H1 (cell line): Measurements from ENCODE around the gene KLHDC4. TPM values are rescaled to one million over a fixed set of nuclear protein-coding genes. Genes with fewer than 3 reads are reported as not detected.

Experiments used
- CTCF ChIA-PET: fragments of 300-600 bp; sonication (Branson Sonifier 250); formaldehyde crosslinking; loops from one replicate; lab custom pipeline; 2021; ENCODE audit not compliant: partially characterized antibody; lab: Charles Lee
- POLR2A ChIA-PET: fragments of 300-600 bp; sonication (Branson Sonifier 250); formaldehyde crosslinking; loops from one replicate; lab custom pipeline; 2021; ENCODE audit warnings: inconsistent platforms; ENCODE audit not compliant: partially characterized antibody; lab: Charles Lee
- DNase-seq, 2 experiments: peaks; one replicate each; pipeline versions ENCODE4 v3.0.0 to v3.0.0-alpha.2; 2010 to 2022; ENCODE audit warnings: low spot score in 2 of 2, low read depth in 1 of 2, mixed read lengths in 1 of 2
- FAIRE-seq: peaks from 2 replicates; lab custom pipeline; 2011; peaks lifted over from hg19 to GRCh38; lab: Jason Lieb, UNC
- H2AFZ ChIP-seq: 2 replicates; pipeline ENCODE4 v1.8.1; 2012; ENCODE audit warnings: low read length, inconsistent platforms
- H2AK5ac ChIP-seq: 2 replicates; pipeline ENCODE4 v1.6.1; 2013; ENCODE audit warnings: low read depth, low read length
- H2BK120ac ChIP-seq: replicated peaks from 2 replicates; pipeline ENCODE3; 2013; ENCODE audit warnings: low read depth, low read length, inconsistent platforms
- H2BK12ac ChIP-seq: 2 replicates; pipeline ENCODE4 v1.6.1; 2013; ENCODE audit warnings: low read depth, low read length
- H2BK15ac ChIP-seq: 2 replicates; pipeline ENCODE4 v1.6.1; 2013; ENCODE audit warnings: low read length
- H2BK20ac ChIP-seq: 2 replicates; pipeline ENCODE4 v1.6.1; 2013; ENCODE audit warnings: low read length
- H2BK5ac ChIP-seq: 2 replicates; pipeline ENCODE4 v1.6.1; 2013; ENCODE audit warnings: low read depth, low read length
- H3K14ac ChIP-seq: 2 replicates; pipeline ENCODE4 v1.6.1; 2013; ENCODE audit warnings: inconsistent platforms; ENCODE audit not compliant: insufficient read length
- H3K18ac ChIP-seq: 2 replicates; pipeline ENCODE4 v1.6.1; 2013; ENCODE audit warnings: low read length; ENCODE audit errors: extremely low read depth
- H3K23ac ChIP-seq: 2 replicates; pipeline ENCODE4 v1.6.1; 2013; ENCODE audit warnings: inconsistent platforms; ENCODE audit not compliant: insufficient read length
- H3K23me2 ChIP-seq: 2 replicates; pipeline ENCODE4 v1.6.1; 2013; ENCODE audit warnings: low read depth, low read length
- H3K27ac ChIP-seq: 2 replicates; pipeline ENCODE4 v1.6.1; 2011; ENCODE audit warnings: low read depth, low read length, inconsistent platforms
- H3K27me3 ChIP-seq, 4 experiments: replicated peaks in 1 of 4; 1 replicate in 1 of 4; 2 replicates in 3 of 4; pipeline versions ENCODE4 v1.6.1 to v1.8.1; 2011 to 2013; ENCODE audit warnings: low read length in 3 of 4, mild to moderate bottlenecking in 3 of 4, inconsistent platforms in 2 of 4, mixed read lengths in 2 of 4, moderate library complexity in 1 of 4; ENCODE audit not compliant: control insufficient read depth in 3 of 4, insufficient read depth in 3 of 4; ENCODE audit errors: extremely low read depth in 1 of 4
- H3K36me3 ChIP-seq, 4 experiments: 2 replicates each; pipeline versions ENCODE4 v1.6.1 to v1.8.1; 2011 to 2013; ENCODE audit warnings: mild to moderate bottlenecking in 4 of 4, low read length in 3 of 4, moderate library complexity in 2 of 4, control low read depth in 1 of 4, inconsistent platforms in 1 of 4; ENCODE audit not compliant: insufficient read depth in 4 of 4, control insufficient read depth in 2 of 4
- H3K4ac ChIP-seq: replicated peaks from 2 replicates; pipeline ENCODE3; 2013; ENCODE audit warnings: low read length, low read depth, mixed read lengths, inconsistent platforms; ENCODE audit not compliant: insufficient read length
- H3K4me1 ChIP-seq, 4 experiments: replicated peaks in 1 of 4; 1 replicate in 1 of 4; 2 replicates in 3 of 4; pipeline versions ENCODE4 v1.6.1 to v1.8.1; 2011 to 2013; ENCODE audit warnings: low read length in 3 of 4, inconsistent platforms in 2 of 4, mixed read lengths in 1 of 4; ENCODE audit not compliant: insufficient read depth in 4 of 4, control insufficient read depth in 3 of 4
- H3K4me2 ChIP-seq, 2 experiments: 2 replicates each; pipeline versions ENCODE4 v1.6.1 to v1.8.1; 2011 to 2013; ENCODE audit warnings: low read depth in 2 of 2, low read length in 2 of 2, control low read depth in 1 of 2, inconsistent platforms in 1 of 2, mild to moderate bottlenecking in 1 of 2; ENCODE audit not compliant: insufficient read depth in 1 of 2
- H3K4me3 ChIP-seq, 4 experiments: fragments of 200-600, 300-600 bp in 1 of 4; sonication (generic), shearing (Covaris generic), sonication (Bioruptor Twin) in 1 of 4; 2 replicates each; pipeline versions ENCODE4 v1.5.1 to v1.8.1; 2011 to 2016; ENCODE audit warnings: low read length in 4 of 4, low read depth in 3 of 4, control low read depth in 2 of 4, inconsistent platforms in 2 of 4, mild to moderate bottlenecking in 2 of 4, mixed read lengths in 1 of 4, moderate library complexity in 1 of 4; ENCODE audit not compliant: insufficient read depth in 2 of 4; ENCODE audit errors: extremely low read depth in 1 of 4
- H3K56ac ChIP-seq: replicated peaks from 2 replicates; pipeline ENCODE3; 2013; ENCODE audit warnings: low read depth, mild to moderate bottlenecking, mixed read lengths, low read length, inconsistent platforms; ENCODE audit not compliant: insufficient read length
- H3K79me1 ChIP-seq: 2 replicates; pipeline ENCODE4 v1.6.1; 2013; ENCODE audit warnings: low read depth, low read length, control low read depth
- H3K79me2 ChIP-seq, 2 experiments: 2 replicates each; pipeline versions ENCODE4 v1.6.1 to v1.8.1; 2012 to 2013; ENCODE audit warnings: low read length in 2 of 2, mild to moderate bottlenecking in 2 of 2, inconsistent platforms in 1 of 2; ENCODE audit not compliant: insufficient read depth in 2 of 2, control insufficient read depth in 1 of 2
- H3K9ac ChIP-seq, 4 experiments: replicated peaks in 1 of 4; 1 replicate in 1 of 4; 2 replicates in 3 of 4; pipeline versions ENCODE4 v1.6.1 to v1.8.1; 2011 to 2013; ENCODE audit warnings: low read depth in 3 of 4, low read length in 3 of 4, control low read depth in 2 of 4, mild to moderate bottlenecking in 2 of 4, moderate library complexity in 2 of 4, inconsistent platforms in 1 of 4; ENCODE audit errors: extremely low read depth in 1 of 4
- H3K9me3 ChIP-seq, 2 experiments: 2 replicates each; pipeline versions ENCODE4 v1.6.1 to v1.8.1; 2012 to 2013; ENCODE audit warnings: mild to moderate bottlenecking in 2 of 2, moderate library complexity in 2 of 2, control low read depth in 1 of 2, inconsistent platforms in 1 of 2, low read depth in 1 of 2, low read length in 1 of 2, mixed read lengths in 1 of 2; ENCODE audit not compliant: insufficient read depth in 2 of 2
- H4K20me1 ChIP-seq, 2 experiments: replicated peaks in 1 of 2; 2 replicates each; pipeline versions ENCODE3 to v1.8.1; 2011 to 2013; ENCODE audit warnings: inconsistent platforms in 2 of 2, low read length in 2 of 2, mild to moderate bottlenecking in 1 of 2; ENCODE audit not compliant: insufficient read depth in 2 of 2, control insufficient read depth in 1 of 2
- H4K5ac ChIP-seq: 2 replicates; pipeline ENCODE4 v1.6.1; 2013; ENCODE audit warnings: low read length, low read depth, mixed read lengths, inconsistent platforms; ENCODE audit not compliant: insufficient read length
- H4K8ac ChIP-seq: 2 replicates; pipeline ENCODE4 v1.8.0; 2013; ENCODE audit warnings: mild to moderate bottlenecking, moderate library complexity, low read length, inconsistent platforms; ENCODE audit not compliant: insufficient read depth; ENCODE audit errors: extremely low read depth
- H4K91ac ChIP-seq: replicated peaks from 2 replicates; pipeline ENCODE3; 2013; ENCODE audit warnings: low read length, mixed read lengths, inconsistent platforms; ENCODE audit not compliant: insufficient read length
- CHD2 ChIP-seq: IDR thresholded peaks from 2 replicates; pipeline ENCODE4 v1.6.1; 2012; ENCODE audit warnings: low read length, improper control_type of control experiment
- CTBP2 ChIP-seq: IDR thresholded peaks from 2 replicates; pipeline ENCODE4 v1.7.0; 2011; ENCODE audit warnings: borderline replicate concordance, mild to moderate bottlenecking, moderate library complexity, mixed read lengths, low read length; ENCODE audit not compliant: insufficient read depth, insufficient read length
- POLR2A ChIP-seq, 2 experiments: IDR thresholded peaks; 1 replicate in 1 of 2; 2 replicates in 1 of 2; pipeline ENCODE4 v1.6.1; 2011; ENCODE audit warnings: low read depth in 2 of 2, low read length in 2 of 2, mild to moderate bottlenecking in 2 of 2; ENCODE audit errors: control extremely low read depth in 1 of 2
- POLR2AphosphoS5 ChIP-seq: IDR thresholded peaks from 2 replicates; pipeline ENCODE4 v1.6.1; 2011; ENCODE audit warnings: low read depth, low read length
- SIN3A ChIP-seq, 2 experiments: IDR thresholded peaks in 1 of 2; conservative IDR thresholded peaks in 1 of 2; 2 replicates each; pipeline ENCODE4 v1.6.1; 2011 to 2012; ENCODE audit warnings: low read length in 2 of 2, improper control_type of control experiment in 1 of 2, low read depth in 1 of 2, mild to moderate bottlenecking in 1 of 2
- WGBS, 2 experiments: shearing (Covaris generic) in 1 of 2; methylation state at CpG; one replicate each; pipeline versions ENCODE4 v1.1.6 to v1.1.7; 2013 to 2015; ENCODE audit warnings: low lambda C conversion rate in 2 of 2, mixed read lengths in 2 of 2, inconsistent platforms in 1 of 2, low coverage in 1 of 2, missing lambda C conversion rate in 1 of 2; ENCODE audit not compliant: insufficient replicate concordance in 2 of 2, insufficient coverage in 1 of 2, insufficient read length in 1 of 2; ENCODE audit errors: extremely low coverage in 1 of 2, missing lambda C conversion rate in 1 of 2; 5-methylcytosine and 5-hydroxymethylcytosine counted together
- polyA plus RNA-seq, 7 experiments: library from polyadenylated mRNA; depleted of rRNA in 3 of 7; stranded (reverse) in 5 of 7; unstranded in 2 of 7; fragments of >200 nt in 5 of 7; fragments of 200-250 nt in 2 of 7; gene quantifications; 1 replicate in 5 of 7; 2 replicates in 1 of 7; 4 replicates in 1 of 7; pipeline versions ENCODE4 v1.2.1 to v1.2.3, GENCODE V29; 2011 to 2013; ENCODE audit warnings: missing spikeins in 2 of 7, mixed read lengths in 2 of 7
- total RNA-seq: library from RNA; stranded (reverse); fragmentation: NEBNext Ultra II Directional; extraction: Animal tissue kit (Norgen Biotek cat#: 25700); gene quantifications from 2 replicates; pipeline ENCODE4 v1.2.1, GENCODE V29; 2021
- TF ChIP-seq, protein P1 (sequence below): IDR thresholded peaks from 2 replicates; pipeline ENCODE4 v1.6.1; 2011; ENCODE audit warnings: low read length, improper control_type of control experiment
- TF ChIP-seq, protein P2 (sequence below): IDR thresholded peaks from 2 replicates; pipeline ENCODE4 v1.6.1; 2012; ENCODE audit warnings: inconsistent platforms
- TF ChIP-seq, protein P3 (sequence below), 3 experiments: IDR thresholded peaks; 1 replicate in 2 of 3; 2 replicates in 1 of 3; pipeline versions ENCODE4 v1.5.1 to v1.6.1; 2011; ENCODE audit warnings: low read length in 3 of 3, mild to moderate bottlenecking in 3 of 3, inconsistent platforms in 2 of 3, low read depth in 1 of 3, moderate library complexity in 1 of 3; ENCODE audit not compliant: insufficient read depth in 1 of 3; ENCODE audit errors: control extremely low read depth in 1 of 3

The KLHDC4 gene
- total and polyA plus RNA-seq, 2 of the 8 experiments (the other 6 are each of a cell fraction or from before 2014, with no cell fraction given), result 23.7 to 63.9 TPM

DNA sequence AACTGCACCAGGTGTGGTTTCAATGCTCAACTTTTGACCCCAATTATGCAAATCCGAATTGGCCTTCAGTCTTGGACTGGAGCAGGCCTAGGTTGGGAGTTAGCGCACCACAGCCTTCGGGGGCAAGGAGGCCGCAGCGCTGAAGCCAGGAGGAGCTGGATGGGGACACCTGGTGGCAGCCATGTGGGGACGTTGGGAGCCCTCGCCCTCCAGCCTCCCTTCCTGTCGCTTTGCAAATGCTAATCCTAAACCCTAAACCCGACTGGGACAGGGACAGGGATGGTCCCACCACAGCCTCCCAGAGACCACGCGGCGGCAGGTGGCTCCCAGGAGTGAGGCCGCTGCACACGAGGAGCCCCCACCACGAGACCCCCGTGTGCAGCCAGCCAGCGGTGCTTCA is 58.7 kb downstream of the KLHDC4 start:
- Histone ChIP-seq H3K9ac (no peak overlapping the region), H3K56ac (no peak overlapping the region), H2BK5ac (no peak overlapping the region), H3K9me3 (no peaks in the 10 kb centered on the region), H3K36me3 (peaks cover 6 to 29% (median 18%) of the 10 kb centered on the region in 4 experiments; a peak in 7 of 8 replicates), H3K79me1 (peaks cover 5% of the 10 kb centered on the region; the same call in 1 of the 2 replicates), H2AK5ac (no peak overlapping the region), H3K18ac (no peak overlapping the region), H3K23ac (no peak overlapping the region), H3K4me3 (no peak overlapping the region), H3K14ac (no peak overlapping the region), H2BK12ac (no peak overlapping the region), H2BK120ac (no peak overlapping the region), H3K4me2 (no peak overlapping the region), H2BK20ac (no peak overlapping the region), H3K4me1 (peaks cover 0 to 3% (median 0%) of the 10 kb centered on the region in 4 experiments; a peak in 2 of 7 replicates), H3K79me2 (no peaks in the 10 kb centered on the region; a peak in 1 of 4 replicates), H3K4ac (no peak overlapping the region), H2BK15ac (no peak overlapping the region), H4K8ac (no peak overlapping the region; the same call in 1 of the 2 replicates), H3K27me3 (no peaks in the 10 kb centered on the region), H4K20me1 (peaks cover 8 to 13% of the 10 kb centered on the region in 2 experiments), H3K23me2 (no peaks in the 10 kb centered on the region), H4K5ac (no peak overlapping the region), H4K91ac (no peak overlapping the region), H3K27ac (no peak overlapping the region), H2AFZ (no peak overlapping the region)
- ChIA-PET POLR2A (interaction anchor here (0.7 to 1.3 kb wide), 3 partner anchors 10 to 148 kb away, joined by 3 to 5 read pairs (median 4); partner anchors contain the start of gene KLHDC4), CTCF (interaction anchor here (0.8 to 1.6 kb wide), 3 partner anchors 22 to 87 kb away, joined by 3 to 4 read pairs (median 4); no protein-coding TSS in a partner anchor)
- DNase-seq (no peak), FAIRE-seq (no peak)
- 91% methylated on average over 17 of the region's 17 CpGs; no CpG with 5 or more reads in 1 of the 2 experiments for WGBS, 2 experiments
- TF ChIP-seq, protein P1, sequence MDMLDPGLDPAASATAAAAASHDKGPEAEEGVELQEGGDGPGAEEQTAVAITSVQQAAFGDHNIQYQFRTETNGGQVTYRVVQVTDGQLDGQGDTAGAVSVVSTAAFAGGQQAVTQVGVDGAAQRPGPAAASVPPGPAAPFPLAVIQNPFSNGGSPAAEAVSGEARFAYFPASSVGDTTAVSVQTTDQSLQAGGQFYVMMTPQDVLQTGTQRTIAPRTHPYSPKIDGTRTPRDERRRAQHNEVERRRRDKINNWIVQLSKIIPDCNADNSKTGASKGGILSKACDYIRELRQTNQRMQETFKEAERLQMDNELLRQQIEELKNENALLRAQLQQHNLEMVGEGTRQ, result no peak
- TF ChIP-seq SIN3A (conservative IDR thresholded peaks at IDR 0.05 in 1 of 2, IDR thresholded peaks at IDR 0.05 in 1 of 2; ENCODE audit: low read depth in 1 of 2, low read length in 2 of 2) (0 out of 4 replicates have a peak, but pooled peaks of 1 of the 2 experiments have one; percentile 46), POLR2AphosphoS5 (no peak), CHD2 (no peak), CTBP2 (no peak), POLR2A (IDR thresholded peaks at IDR 0.05; ENCODE audit: control extremely low read depth in 1 of 2, low read depth in 2 of 2, low read length in 2 of 2) (no peak)
- TF ChIP-seq, protein P2, sequence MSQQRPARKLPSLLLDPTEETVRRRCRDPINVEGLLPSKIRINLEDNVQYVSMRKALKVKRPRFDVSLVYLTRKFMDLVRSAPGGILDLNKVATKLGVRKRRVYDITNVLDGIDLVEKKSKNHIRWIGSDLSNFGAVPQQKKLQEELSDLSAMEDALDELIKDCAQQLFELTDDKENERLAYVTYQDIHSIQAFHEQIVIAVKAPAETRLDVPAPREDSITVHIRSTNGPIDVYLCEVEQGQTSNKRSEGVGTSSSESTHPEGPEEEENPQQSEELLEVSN, result no peak
- TF ChIP-seq, protein P3, sequence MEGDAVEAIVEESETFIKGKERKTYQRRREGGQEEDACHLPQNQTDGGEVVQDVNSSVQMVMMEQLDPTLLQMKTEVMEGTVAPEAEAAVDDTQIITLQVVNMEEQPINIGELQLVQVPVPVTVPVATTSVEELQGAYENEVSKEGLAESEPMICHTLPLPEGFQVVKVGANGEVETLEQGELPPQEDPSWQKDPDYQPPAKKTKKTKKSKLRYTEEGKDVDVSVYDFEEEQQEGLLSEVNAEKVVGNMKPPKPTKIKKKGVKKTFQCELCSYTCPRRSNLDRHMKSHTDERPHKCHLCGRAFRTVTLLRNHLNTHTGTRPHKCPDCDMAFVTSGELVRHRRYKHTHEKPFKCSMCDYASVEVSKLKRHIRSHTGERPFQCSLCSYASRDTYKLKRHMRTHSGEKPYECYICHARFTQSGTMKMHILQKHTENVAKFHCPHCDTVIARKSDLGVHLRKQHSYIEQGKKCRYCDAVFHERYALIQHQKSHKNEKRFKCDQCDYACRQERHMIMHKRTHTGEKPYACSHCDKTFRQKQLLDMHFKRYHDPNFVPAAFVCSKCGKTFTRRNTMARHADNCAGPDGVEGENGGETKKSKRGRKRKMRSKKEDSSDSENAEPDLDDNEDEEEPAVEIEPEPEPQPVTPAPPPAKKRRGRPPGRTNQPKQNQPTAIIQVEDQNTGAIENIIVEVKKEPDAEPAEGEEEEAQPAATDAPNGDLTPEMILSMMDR (IDR thresholded peaks at IDR 0.05; ENCODE audit: control extremely low read depth in 1 of 3, insufficient read depth in 1 of 3, low read depth in 1 of 3, low read length in 3 of 3), result peak in 2 of 3 experiments; percentile 36 to 39; a peak in 2 of 4 replicates
